ENCODE data around the gene KLHL29. TPM values are rescaled to one million over a fixed set of nuclear protein-coding genes. Genes with fewer than 3 reads are reported as not detected.

Gene KLHL29
- total RNA-seq, 1 experiment from 2014 or later = 7.7 TPM

DNA sequence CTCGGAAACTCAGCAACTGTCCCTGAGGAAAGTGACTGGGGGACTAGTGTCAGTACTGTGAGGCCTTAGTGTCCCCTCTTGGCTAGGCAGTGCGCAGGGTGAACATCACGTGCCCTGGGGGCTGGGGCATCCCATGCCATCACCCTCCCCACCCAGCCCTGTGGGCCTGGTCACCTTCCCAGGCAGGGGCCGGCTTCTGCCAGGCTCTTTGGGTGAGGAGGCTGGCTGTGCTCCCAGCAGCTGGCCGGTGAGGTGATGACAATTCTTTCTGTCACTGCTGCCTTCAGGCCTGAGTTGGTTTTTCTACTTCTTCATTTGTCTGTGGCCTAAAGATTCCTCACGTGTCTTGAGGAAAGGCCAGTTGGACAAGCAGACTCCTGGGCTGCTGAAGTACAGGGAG, 180.8 kb downstream of the KLHL29 start:
- intact Hi-C loops (cut with micrococcal nuclease; ENCODE audit: unreplicated experiment) = no loop called here
- Histone ChIP-seq H3K9me3 (ENCODE audit: control insufficient read depth, insufficient read depth, low read depth, low read length) (no peaks in the 10 kb centered on the region), H3K36me3 (ENCODE audit: control insufficient read depth, insufficient read depth, low read length) (no peaks in the 10 kb centered on the region), H3K27me3 (ENCODE audit: control insufficient read depth, insufficient read depth, low read length) (no peaks in the 10 kb centered on the region), H3K4me1 (ENCODE audit: control insufficient read depth, insufficient read depth, low read length) (no peaks in the 10 kb centered on the region), H3K4me3 (ENCODE audit: low read depth in 2 of 2, low read length in 2 of 2) (no peak overlapping the region), H3K27ac (ENCODE audit: low read length) (no peak overlapping the region)
- ChIA-PET CTCF (no interaction called here), POLR2A (no interaction called here)
- DNase-seq (ENCODE audit: low read depth, low spot score) (no peak), ATAC-seq (no peak)
- no peak for TF ChIP-seq CTCF (IDR thresholded peaks at IDR 0.05)
- TF ChIP-seq, protein P1, sequence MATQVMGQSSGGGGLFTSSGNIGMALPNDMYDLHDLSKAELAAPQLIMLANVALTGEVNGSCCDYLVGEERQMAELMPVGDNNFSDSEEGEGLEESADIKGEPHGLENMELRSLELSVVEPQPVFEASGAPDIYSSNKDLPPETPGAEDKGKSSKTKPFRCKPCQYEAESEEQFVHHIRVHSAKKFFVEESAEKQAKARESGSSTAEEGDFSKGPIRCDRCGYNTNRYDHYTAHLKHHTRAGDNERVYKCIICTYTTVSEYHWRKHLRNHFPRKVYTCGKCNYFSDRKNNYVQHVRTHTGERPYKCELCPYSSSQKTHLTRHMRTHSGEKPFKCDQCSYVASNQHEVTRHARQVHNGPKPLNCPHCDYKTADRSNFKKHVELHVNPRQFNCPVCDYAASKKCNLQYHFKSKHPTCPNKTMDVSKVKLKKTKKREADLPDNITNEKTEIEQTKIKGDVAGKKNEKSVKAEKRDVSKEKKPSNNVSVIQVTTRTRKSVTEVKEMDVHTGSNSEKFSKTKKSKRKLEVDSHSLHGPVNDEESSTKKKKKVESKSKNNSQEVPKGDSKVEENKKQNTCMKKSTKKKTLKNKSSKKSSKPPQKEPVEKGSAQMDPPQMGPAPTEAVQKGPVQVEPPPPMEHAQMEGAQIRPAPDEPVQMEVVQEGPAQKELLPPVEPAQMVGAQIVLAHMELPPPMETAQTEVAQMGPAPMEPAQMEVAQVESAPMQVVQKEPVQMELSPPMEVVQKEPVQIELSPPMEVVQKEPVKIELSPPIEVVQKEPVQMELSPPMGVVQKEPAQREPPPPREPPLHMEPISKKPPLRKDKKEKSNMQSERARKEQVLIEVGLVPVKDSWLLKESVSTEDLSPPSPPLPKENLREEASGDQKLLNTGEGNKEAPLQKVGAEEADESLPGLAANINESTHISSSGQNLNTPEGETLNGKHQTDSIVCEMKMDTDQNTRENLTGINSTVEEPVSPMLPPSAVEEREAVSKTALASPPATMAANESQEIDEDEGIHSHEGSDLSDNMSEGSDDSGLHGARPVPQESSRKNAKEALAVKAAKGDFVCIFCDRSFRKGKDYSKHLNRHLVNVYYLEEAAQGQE (IDR thresholded peaks at IDR 0.05; ENCODE audit: insufficient read depth in 1 of 2, low read depth in 2 of 2, low read length in 1 of 2) = no peak
- TF ChIP-seq POLR2AphosphoS5 (IDR thresholded peaks at IDR 0.05; ENCODE audit: low read depth, low read length) = no peak
- TF ChIP-seq TCF7L2 (IDR thresholded peaks at IDR 0.05; ENCODE audit: low read depth, low read length) = no peak
- in situ Hi-C loops (cut with HindIII; ENCODE audit: low pct_unique_long_range_greater_than_20kb, low sequenced_read_pairs) = no loop called here
- no TSS peak for BruUV-seq (replicated peaks)

- intact Hi-C loops (cut with micrococcal nuclease; ENCODE audit: unreplicated experiment) = no loop called here
Measured at GRCh38 chr2:23566241-23567142, 181.5 kb downstream of the KLHL29 start.

More at GRCh38 chr2:23566241-23567142, 181.5 kb downstream of the KLHL29 start:
- Histone ChIP-seq H3K27me3 (ENCODE audit: control insufficient read depth, insufficient read depth, low read length) (no peaks in the 10 kb centered on the region), H3K36me3 (ENCODE audit: control insufficient read depth, insufficient read depth, low read length) (no peaks in the 10 kb centered on the region), H3K4me3 (ENCODE audit: low read depth in 2 of 2, low read length in 2 of 2) (no peak overlapping the region), H3K9me3 (ENCODE audit: control insufficient read depth, insufficient read depth, low read depth, low read length) (no peaks in the 10 kb centered on the region), H3K27ac (ENCODE audit: low read length) (no peak overlapping the region), H3K4me1 (ENCODE audit: control insufficient read depth, insufficient read depth, low read length) (no peaks in the 10 kb centered on the region)
- POLR2A ChIA-PET = no interaction called here
- no TSS peak for BruUV-seq (replicated peaks)
- in situ Hi-C loops (cut with HindIII; ENCODE audit: low pct_unique_long_range_greater_than_20kb, low sequenced_read_pairs) = no loop called here
- ATAC-seq (peak; percentile 67), DNase-seq (ENCODE audit: low read depth, low spot score) (no peak)
- CTCF ChIA-PET = interaction anchor here (0.5 kb wide), 1 partner anchor 162 kb away, joined by 3 read pairs; no protein-coding TSS in a partner anchor
- TF ChIP-seq, protein P1 (IDR thresholded peaks at IDR 0.05; ENCODE audit: insufficient read depth in 1 of 2, low read depth in 2 of 2, low read length in 1 of 2) = no peak
- no peak; the same call in 1 of the 2 replicates for TF ChIP-seq CTCF (IDR thresholded peaks at IDR 0.05)
- no peak for TF ChIP-seq SIN3A (IDR thresholded peaks at IDR 0.05; ENCODE audit: borderline replicate concordance, insufficient read depth, low read depth, low read length)
- TF ChIP-seq POLR2AphosphoS5 (IDR thresholded peaks at IDR 0.05; ENCODE audit: low read depth, low read length) = no peak
- no peak for TF ChIP-seq TCF7L2 (IDR thresholded peaks at IDR 0.05; ENCODE audit: low read depth, low read length)

All from Panc1 (cell line).